ENCODE data around the gene LRP2BP. TPM values are rescaled to one million over a fixed set of nuclear protein-coding genes. Genes with fewer than 3 reads are reported as not detected.
"Not testable (repeated sequence)": the region's sequence is repeated elsewhere in the genome, so short reads cannot be mapped to it uniquely, and the experiment has no call there.

The LRP2BP gene
- total RNA-seq, 1 experiment from 2014 or later, result 0.20 TPM

DNA sequence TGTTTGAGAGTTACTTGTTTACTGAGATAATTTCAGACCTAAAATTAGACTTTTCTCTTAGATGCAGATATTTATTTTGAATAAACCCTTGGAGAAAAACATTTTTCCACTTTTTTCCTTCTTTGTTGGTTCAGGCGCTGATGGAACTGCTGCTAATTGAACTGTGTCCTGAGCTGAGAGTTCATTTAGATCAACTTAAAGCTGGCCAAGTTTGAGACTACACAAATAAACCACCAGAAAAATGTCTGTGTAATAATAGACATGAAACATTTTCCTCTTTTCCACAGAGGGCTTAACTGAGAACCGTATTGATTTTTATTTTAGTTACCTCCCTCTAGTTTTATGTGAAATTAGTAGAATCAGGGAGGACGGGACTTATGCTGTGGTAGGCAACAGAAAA is 32.5 kb downstream of the LRP2BP start:
- DNase-seq, result no peak
- Histone ChIP-seq H3K36me3 (ENCODE audit: control insufficient read depth, insufficient read depth, low read length) (no peaks in the 10 kb centered on the region), H3K4me1 (peaks cover 6% of the 10 kb centered on the region; the same call in 1 of the 2 replicates), H3K9me3 (no peaks in the 10 kb centered on the region), H3K4me3 (ENCODE audit: low read depth, low read length) (no peak overlapping the region), H3K27me3 (replicated peaks; ENCODE audit: control insufficient read depth, insufficient read depth, low read length) (no peaks in the 10 kb centered on the region)
- no peaks in the 10 kb centered on the region for H3K36me3 Mint-ChIP-seq (ENCODE audit: insufficient read depth, unreplicated experiment)
- intact Hi-C loops (cut with micrococcal nuclease; ENCODE audit: unreplicated experiment), result no loop called here
- TF ChIP-seq CTCF (IDR thresholded peaks at IDR 0.05; ENCODE audit: insufficient read depth in 1 of 2, low read depth in 1 of 2, low read length in 1 of 2, severe bottlenecking in 1 of 2, unreplicated experiment in 1 of 2), result no peak
- no TSS peak for BruUV-seq (replicated peaks)
- ChIA-PET CTCF (no interaction called here), POLR2A (no interaction called here)
- no peak overlapping the region for H3K4me3 Mint-ChIP-seq (ENCODE audit: unreplicated experiment)
- H3K27ac Mint-ChIP-seq (ENCODE audit: unreplicated experiment), result no peak overlapping the region
- H3K9me3 Mint-ChIP-seq (ENCODE audit: unreplicated experiment), result no peaks in the 10 kb centered on the region
- H3K27me3 Mint-ChIP-seq (ENCODE audit: insufficient read depth, unreplicated experiment), result no peaks in the 10 kb centered on the region
- no peaks in the 10 kb centered on the region for H3K4me1 Mint-ChIP-seq (ENCODE audit: low read depth, unreplicated experiment)

DNA sequence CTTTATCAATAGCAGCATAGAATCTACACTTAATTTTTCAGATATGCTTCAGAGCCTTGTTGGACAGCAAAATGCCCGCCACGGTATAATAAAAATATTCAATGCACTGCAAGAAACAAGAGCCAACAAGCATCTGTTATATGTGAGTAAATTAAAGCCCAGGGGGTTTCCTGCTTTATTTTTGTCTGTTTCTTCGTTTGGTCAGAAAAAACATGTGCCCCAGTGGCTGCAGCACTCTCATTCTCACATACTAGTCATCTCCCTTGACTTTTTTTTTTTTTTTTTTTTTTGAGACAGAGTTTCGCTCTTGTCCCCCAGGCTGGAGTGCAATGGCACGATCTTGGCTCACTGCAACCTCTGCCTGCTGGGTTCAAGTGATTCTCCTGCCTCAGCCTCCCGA is 33.2 kb downstream of the LRP2BP start:
- H3K27me3 ChIP-seq (replicated peaks; ENCODE audit: control insufficient read depth, insufficient read depth, low read length); H3K4me1 Mint-ChIP-seq (ENCODE audit: low read depth, unreplicated experiment); H3K27ac Mint-ChIP-seq (ENCODE audit: unreplicated experiment); H3K9me3 Mint-ChIP-seq (ENCODE audit: unreplicated experiment); DNase-seq; H3K36me3 Mint-ChIP-seq (ENCODE audit: insufficient read depth, unreplicated experiment); H3K4me3 Mint-ChIP-seq (ENCODE audit: unreplicated experiment); intact Hi-C loops (cut with micrococcal nuclease; ENCODE audit: unreplicated experiment); H3K27me3 Mint-ChIP-seq (ENCODE audit: insufficient read depth, unreplicated experiment); POLR2A ChIA-PET; H3K4me3 ChIP-seq (ENCODE audit: low read depth, low read length); BruUV-seq (replicated peaks); CTCF ChIA-PET; H3K9me3 ChIP-seq; H3K36me3 ChIP-seq (ENCODE audit: control insufficient read depth, insufficient read depth, low read length); H3K4me1 ChIP-seq: not testable (repeated sequence)

GRCh38 chr4:185361872-185362271 is 33.9 kb downstream of the LRP2BP start:
- no TSS peak for BruUV-seq (replicated peaks)
- ChIA-PET POLR2A (no interaction called here), CTCF (no interaction called here)
- Mint-ChIP-seq H3K27me3 (ENCODE audit: insufficient read depth, unreplicated experiment) (no peaks in the 10 kb centered on the region), H3K27ac (ENCODE audit: unreplicated experiment) (no peak overlapping the region), H3K4me1 (ENCODE audit: low read depth, unreplicated experiment) (no peaks in the 10 kb centered on the region), H3K9me3 (ENCODE audit: unreplicated experiment) (no peaks in the 10 kb centered on the region), H3K4me3 (ENCODE audit: unreplicated experiment) (no peak overlapping the region), H3K36me3 (ENCODE audit: insufficient read depth, unreplicated experiment) (no peaks in the 10 kb centered on the region)
- no peak overlapping the region for H3K4me3 ChIP-seq (ENCODE audit: low read depth, low read length)
- H3K4me1 ChIP-seq, result peaks cover 6% of the 10 kb centered on the region; the same call in 1 of the 2 replicates
- no peak for DNase-seq
- intact Hi-C loops (cut with micrococcal nuclease; ENCODE audit: unreplicated experiment), result no loop called here
- no peaks in the 10 kb centered on the region for H3K36me3 ChIP-seq (ENCODE audit: control insufficient read depth, insufficient read depth, low read length)
- H3K27me3 ChIP-seq (replicated peaks; ENCODE audit: control insufficient read depth, insufficient read depth, low read length), result no peaks in the 10 kb centered on the region
- no peaks in the 10 kb centered on the region for H3K9me3 ChIP-seq
- no peak for TF ChIP-seq CTCF (IDR thresholded peaks at IDR 0.05; ENCODE audit: insufficient read depth in 1 of 2, low read depth in 1 of 2, low read length in 1 of 2, severe bottlenecking in 1 of 2, unreplicated experiment in 1 of 2)
